Spleen (tissue), 7 donors: ENCODE data around the gene CCNJL.

ENCODE experiments used
- CTCF ChIP-seq, 11 experiments: fragments of 200-600 bp in 7 of 11; fragments of 450-650 bp in 4 of 11; sonication (generic) in 4 of 11; IDR thresholded peaks in 8 of 11; conservative IDR thresholded peaks in 3 of 11; 1 replicate in 7 of 11; 2 replicates in 4 of 11; pipeline versions ENCODE4 v1.4.0 to v1.8.0; 2016 to 2021; ENCODE audit warnings: antibody characterized with exemption in 11 of 11, inconsistent platforms in 4 of 11, mild to moderate bottlenecking in 1 of 11
- POLR2A ChIP-seq, 3 donors: fragments of 450-650 bp; IDR thresholded peaks; one replicate each; pipeline ENCODE4 v1.5.1; 2017; ENCODE audit warnings: antibody characterized with exemption in 3 of 3, mild to moderate bottlenecking in 1 of 3
- donor health status: DM: no; HTN: no; CAD: no; lungs with moderate emphysema.
- donor health status: DM: no; HTN: no; CAD: no.
- donor health status: DM: no; HTN: no; CAD: no.

GRCh38 chr5:160278343-160278742, 34.0 kb downstream of the CCNJL start:
- TF ChIP-seq CTCF (IDR thresholded peaks at IDR 0.05 in 8 of 11, conservative IDR thresholded peaks at IDR 0.05 in 3 of 11) (no peak), POLR2A (IDR thresholded peaks at IDR 0.05) (no peak)
